SK-N-SH (cell line): ENCODE results near the gene IGLON5.
A peak's percentile ranks its signal among the peaks of the same experiment; 100 is the strongest.

Source experiments
- CTCF ChIP-seq: fragments of 200-600 bp; sonication (generic); IDR thresholded peaks from 2 replicates; pipeline ENCODE4 v1.6.1; 2017; ENCODE audit warnings: antibody characterized with exemption, mild to moderate bottlenecking, moderate library complexity
- EP300 ChIP-seq, 2 experiments: IDR thresholded peaks; 2 replicates each; pipeline versions ENCODE4 v1.4.0 to v1.6.1; 2012; ENCODE audit warnings: borderline replicate concordance in 1 of 2, low read depth in 1 of 2, low read length in 1 of 2
- EZH2phosphoT487 ChIP-seq: fragments of 200-600 bp; sonication (generic); IDR thresholded peaks from 2 replicates; pipeline ENCODE4 v1.6.1; 2017; ENCODE audit warnings: low read depth, mixed run types, mild to moderate bottlenecking, antibody characterized with exemption, moderate library complexity, borderline replicate concordance
- JUND ChIP-seq: IDR thresholded peaks from 2 replicates; pipeline ENCODE4 v1.4.0; 2012
- MAX ChIP-seq: IDR thresholded peaks from 2 replicates; pipeline ENCODE4 v1.4.0; 2012; ENCODE audit warnings: low read depth
- MXI1 ChIP-seq: IDR thresholded peaks from 2 replicates; pipeline ENCODE4 v1.6.1; 2012; ENCODE audit warnings: mild to moderate bottlenecking, low read depth, low read length, improper control_type of control experiment
- NRF1 ChIP-seq: IDR thresholded peaks from 2 replicates; pipeline ENCODE4 v1.6.1; 2012; ENCODE audit warnings: low read depth, mild to moderate bottlenecking, low read length
- POLR2AphosphoS5 ChIP-seq: IDR thresholded peaks from 2 replicates; pipeline ENCODE4 v1.6.1; 2012; ENCODE audit warnings: low read depth, low read length
- RCOR1 ChIP-seq: fragments of 150-350 bp; IDR thresholded peaks from 2 replicates; pipeline ENCODE4 v1.6.1; 2017; ENCODE audit warnings: antibody characterized with exemption, low read length
- RFX5 ChIP-seq: IDR thresholded peaks from 2 replicates; pipeline ENCODE4 v1.6.1; 2012; ENCODE audit warnings: mild to moderate bottlenecking, improper control_type of control experiment, low read length
- RXRA ChIP-seq: IDR thresholded peaks from 2 replicates; pipeline ENCODE4 v1.4.0; 2012; ENCODE audit warnings: low read depth, mild to moderate bottlenecking, borderline replicate concordance
- TEAD4 ChIP-seq: IDR thresholded peaks from 2 replicates; pipeline ENCODE4 v1.4.0; 2012; ENCODE audit warnings: mild to moderate bottlenecking, borderline replicate concordance; ENCODE audit not compliant: insufficient read depth
- YY1 ChIP-seq: IDR thresholded peaks from 2 replicates; pipeline ENCODE4 v1.4.0; 2012; ENCODE audit warnings: low read depth, mild to moderate bottlenecking
- TF ChIP-seq, protein P1 (sequence below): IDR thresholded peaks from 2 replicates; pipeline ENCODE4 v1.4.0; 2012; ENCODE audit warnings: low read depth, borderline replicate concordance

- TF ChIP-seq JUND = no peak
- no peak for TF ChIP-seq CTCF
- TF ChIP-seq MAX = no peak; the same call in 1 of the 2 replicates
- peak; percentile 70 for TF ChIP-seq MXI1
- no peak for TF ChIP-seq EZH2phosphoT487
- no peak for TF ChIP-seq RFX5
- TF ChIP-seq RXRA = no peak
- TF ChIP-seq TEAD4 = no peak
- TF ChIP-seq, protein P1, sequence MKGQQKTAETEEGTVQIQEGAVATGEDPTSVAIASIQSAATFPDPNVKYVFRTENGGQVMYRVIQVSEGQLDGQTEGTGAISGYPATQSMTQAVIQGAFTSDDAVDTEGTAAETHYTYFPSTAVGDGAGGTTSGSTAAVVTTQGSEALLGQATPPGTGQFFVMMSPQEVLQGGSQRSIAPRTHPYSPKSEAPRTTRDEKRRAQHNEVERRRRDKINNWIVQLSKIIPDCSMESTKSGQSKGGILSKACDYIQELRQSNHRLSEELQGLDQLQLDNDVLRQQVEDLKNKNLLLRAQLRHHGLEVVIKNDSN = no peak
- TF ChIP-seq RCOR1 = no peak
- TF ChIP-seq YY1 = no peak
- TF ChIP-seq EP300 (IDR thresholded peaks at IDR 0.05; ENCODE audit: borderline replicate concordance in 1 of 2, low read depth in 1 of 2, low read length in 1 of 2) = no peak
- peak; percentile 19; the same call in 1 of the 2 replicates for TF ChIP-seq NRF1
- TF ChIP-seq POLR2AphosphoS5 = peak; percentile 75
These were observed 56.3 kb downstream of the IGLON5 start for GRCh38 chr19:51367565-51368365.
